Adrenal gland (tissue), 5 donors: ENCODE measurements around the gene TBXAS1.

Source experiments
- POLR2A ChIP-seq, 2 donors: fragments of 450-650 bp; IDR thresholded peaks; one replicate each; pipeline ENCODE4 v1.6.1; 2017; ENCODE audit warnings: antibody characterized with exemption in 2 of 2, mild to moderate bottlenecking in 2 of 2, moderate library complexity in 1 of 2
- TF ChIP-seq, protein P1 (sequence below), 6 experiments: fragments of 450-650 bp in 4 of 6; fragments of 200-600 bp in 2 of 6; sonication (generic) in 1 of 6; IDR thresholded peaks; 1 replicate in 5 of 6; 2 replicates in 1 of 6; pipeline versions ENCODE4 v1.5.1 to v1.8.0; 2016 to 2021; ENCODE audit warnings: antibody characterized with exemption in 6 of 6, mild to moderate bottlenecking in 2 of 6, moderate library complexity in 1 of 6
- donor health status: DM: no; HTN: no; CAD: no.

DNA sequence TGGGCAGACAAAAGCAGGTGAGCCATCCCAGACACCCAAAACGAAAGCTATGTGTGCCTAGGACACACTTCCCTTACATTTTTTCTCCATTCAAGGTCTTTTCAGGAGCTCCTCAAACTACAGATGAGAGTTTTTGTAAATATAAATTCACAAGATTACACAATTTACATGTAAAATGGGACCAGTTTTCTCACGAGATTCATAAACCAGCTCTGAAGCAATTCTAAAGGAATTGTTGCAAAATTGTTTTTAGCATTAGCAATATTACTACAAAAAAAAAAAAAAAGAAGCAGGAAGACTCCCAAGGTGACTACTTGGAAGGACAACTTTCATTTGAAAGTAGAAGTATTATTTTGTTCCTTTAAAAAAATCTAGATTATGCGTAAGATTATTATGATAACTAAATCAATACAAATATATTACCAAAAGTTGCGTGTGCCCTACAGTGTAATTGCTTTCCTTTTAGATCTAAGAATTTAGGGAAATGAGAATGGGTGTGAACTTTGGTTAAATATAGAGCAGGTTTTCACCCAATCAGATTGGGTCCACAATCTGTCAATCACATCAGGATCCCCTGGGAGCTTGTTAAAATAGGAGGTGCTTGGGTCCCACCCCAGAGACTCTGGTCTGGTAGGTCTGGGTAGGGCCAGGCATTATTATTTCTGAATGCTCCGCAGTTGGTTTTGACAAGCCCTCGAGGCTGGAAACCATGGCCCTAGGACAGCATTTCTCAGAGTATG lies 72.2 kb downstream of the TBXAS1 start:
- TF ChIP-seq, protein P1, sequence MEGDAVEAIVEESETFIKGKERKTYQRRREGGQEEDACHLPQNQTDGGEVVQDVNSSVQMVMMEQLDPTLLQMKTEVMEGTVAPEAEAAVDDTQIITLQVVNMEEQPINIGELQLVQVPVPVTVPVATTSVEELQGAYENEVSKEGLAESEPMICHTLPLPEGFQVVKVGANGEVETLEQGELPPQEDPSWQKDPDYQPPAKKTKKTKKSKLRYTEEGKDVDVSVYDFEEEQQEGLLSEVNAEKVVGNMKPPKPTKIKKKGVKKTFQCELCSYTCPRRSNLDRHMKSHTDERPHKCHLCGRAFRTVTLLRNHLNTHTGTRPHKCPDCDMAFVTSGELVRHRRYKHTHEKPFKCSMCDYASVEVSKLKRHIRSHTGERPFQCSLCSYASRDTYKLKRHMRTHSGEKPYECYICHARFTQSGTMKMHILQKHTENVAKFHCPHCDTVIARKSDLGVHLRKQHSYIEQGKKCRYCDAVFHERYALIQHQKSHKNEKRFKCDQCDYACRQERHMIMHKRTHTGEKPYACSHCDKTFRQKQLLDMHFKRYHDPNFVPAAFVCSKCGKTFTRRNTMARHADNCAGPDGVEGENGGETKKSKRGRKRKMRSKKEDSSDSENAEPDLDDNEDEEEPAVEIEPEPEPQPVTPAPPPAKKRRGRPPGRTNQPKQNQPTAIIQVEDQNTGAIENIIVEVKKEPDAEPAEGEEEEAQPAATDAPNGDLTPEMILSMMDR (IDR thresholded peaks at IDR 0.05), result no peak
- TF ChIP-seq POLR2A (IDR thresholded peaks at IDR 0.05), result no peak
